ENCODE results near the gene FANCE.

DNA sequence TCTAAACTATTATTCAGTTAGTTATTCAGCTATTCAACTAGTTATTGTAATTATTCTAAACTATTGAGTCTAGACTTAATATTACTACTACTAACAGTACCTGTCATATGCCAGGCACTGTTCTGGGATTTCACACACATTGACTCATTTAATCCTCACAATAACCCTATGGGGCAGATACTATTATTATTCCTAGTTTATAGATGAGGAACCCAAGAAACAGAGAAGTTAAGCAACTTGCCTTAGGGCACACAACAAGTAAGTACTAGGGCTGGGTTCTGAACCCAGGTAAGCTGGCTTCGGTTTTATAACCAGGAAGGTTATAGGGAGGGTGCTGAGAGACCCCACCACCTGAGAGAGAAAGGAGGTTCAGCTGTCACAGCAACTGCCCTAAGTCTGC is 36.9 kb downstream of the FANCE start:
- TF ChIP-seq CTCF (IDR thresholded peaks at IDR 0.05) (no peak), ZFX (IDR thresholded peaks at IDR 0.05; ENCODE audit: borderline replicate concordance) (no peak)

All from 22Rv1 (cell line).